ENCODE data around the gene MARCHF7.
"Not testable (repeated sequence)": the region's sequence is repeated elsewhere in the genome, so short reads cannot be mapped to it uniquely, and the experiment has no call there.

The MARCHF7 gene

DNA sequence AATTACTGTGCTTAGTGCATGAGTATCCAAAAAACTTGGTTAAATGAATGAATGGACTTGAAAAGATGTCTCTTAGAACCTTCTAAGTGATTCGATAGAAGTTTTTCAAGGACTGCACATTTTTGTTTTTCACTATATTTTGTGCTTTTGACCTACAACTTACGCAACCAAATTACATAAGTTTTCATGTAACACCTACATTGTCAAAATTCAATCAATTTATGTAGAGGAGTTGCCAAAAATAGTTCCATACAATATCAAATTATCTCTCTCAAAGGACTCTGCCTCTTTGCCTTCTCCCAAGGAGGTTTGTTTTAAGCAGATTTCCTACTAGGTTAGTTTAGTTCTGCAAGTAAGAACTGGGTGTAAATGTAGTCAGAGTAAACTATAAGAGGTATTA, 10.3 kb downstream of the MARCHF7 start:
- no peak for DNase-seq

DNA sequence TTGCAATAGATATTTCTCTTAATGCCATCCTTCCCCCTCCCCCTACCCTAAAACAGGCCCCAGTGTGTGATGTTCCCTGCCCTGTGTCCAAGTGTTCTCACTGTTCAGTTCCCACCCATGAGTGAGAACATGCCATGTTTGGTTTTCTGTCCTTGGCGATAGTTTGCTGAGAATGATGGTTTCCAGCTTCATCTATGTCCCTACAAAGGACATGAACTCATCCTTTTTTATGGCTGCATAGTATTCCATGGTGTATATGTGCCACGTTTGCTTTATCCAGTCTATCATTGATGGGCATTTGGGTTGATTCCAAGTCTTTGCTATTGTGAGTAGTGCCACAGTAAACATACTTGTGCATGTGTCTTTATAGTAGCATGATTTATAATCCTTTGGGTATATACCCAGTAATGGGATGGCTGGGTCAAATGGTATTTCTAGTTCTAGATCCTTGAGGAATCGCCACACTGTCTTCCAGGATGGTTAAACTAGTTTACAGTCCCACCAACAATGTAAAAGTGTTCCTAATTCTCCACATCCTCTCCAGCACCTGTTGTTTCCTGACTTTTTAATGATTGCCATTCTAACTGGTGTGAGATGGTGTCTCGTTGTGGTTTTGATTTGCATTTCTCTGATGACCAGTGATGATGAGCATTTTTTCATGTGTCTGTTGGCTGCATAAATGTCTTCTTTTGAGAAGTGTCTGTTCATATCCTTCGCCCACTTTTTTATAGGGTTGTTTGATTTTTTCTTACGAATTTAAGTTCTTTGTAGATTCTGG, 12.7 kb downstream of the MARCHF7 start:
- DNase-seq = not testable (repeated sequence)

DNA sequence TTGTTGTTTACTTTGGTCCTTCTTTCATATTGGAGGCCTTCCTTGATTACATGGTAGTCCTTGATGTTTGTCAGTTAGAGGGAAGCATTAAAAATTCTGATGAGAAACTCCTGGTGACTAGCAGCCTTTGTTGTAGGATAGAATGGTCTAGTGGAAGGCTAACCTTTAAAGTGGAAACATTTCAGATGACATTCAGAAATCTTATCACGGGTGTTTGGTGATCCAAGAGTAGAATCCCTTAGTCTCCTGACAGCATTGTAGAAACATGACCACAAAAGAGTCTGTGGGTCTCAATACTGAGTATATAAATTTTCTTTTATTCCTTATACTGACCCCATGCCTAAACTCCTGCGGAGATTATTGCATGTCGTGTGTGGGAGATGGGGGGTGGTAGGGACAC, 13.4 kb downstream of the MARCHF7 start:
- DNase-seq = no peak

DNA sequence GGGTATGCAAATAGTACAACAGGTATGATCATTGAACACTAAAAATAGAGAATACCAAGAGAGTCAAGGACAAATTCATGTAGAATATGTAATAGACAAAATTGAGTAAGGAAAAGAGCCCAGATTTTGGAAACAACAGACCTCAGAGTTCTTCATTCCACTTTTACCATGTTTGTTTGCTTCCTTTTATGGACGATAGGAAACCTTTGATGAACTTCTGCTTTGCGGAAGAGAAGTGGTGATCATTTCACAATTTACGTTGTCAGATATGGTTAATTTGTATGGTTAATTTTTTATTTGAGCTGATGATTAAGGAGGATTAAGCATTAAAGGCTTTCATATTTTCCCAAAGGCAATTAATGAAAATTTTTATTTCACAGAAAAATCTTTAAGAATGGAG, 16.3 kb downstream of the MARCHF7 start:
- DNase-seq = no peak

DNA sequence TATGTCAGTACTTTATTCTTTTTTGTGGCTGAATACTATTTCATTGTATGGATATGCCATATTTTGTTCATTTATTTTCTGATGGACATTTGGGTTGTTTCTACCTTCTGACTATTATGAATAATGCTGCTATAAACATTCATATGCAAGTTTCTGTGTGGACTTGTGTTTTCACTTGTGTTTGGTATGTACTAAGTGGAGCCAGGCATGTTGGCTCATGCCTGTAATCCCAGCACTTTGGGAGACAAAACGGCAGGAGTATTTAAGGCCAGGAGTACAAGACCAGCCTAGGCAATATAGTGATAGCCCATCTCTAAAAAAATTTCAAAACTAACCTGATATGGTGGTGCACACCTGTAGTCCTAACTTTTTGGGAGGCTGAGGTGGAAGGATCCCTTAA, 23.3 kb downstream of the MARCHF7 start:
- no peak for DNase-seq

DNA sequence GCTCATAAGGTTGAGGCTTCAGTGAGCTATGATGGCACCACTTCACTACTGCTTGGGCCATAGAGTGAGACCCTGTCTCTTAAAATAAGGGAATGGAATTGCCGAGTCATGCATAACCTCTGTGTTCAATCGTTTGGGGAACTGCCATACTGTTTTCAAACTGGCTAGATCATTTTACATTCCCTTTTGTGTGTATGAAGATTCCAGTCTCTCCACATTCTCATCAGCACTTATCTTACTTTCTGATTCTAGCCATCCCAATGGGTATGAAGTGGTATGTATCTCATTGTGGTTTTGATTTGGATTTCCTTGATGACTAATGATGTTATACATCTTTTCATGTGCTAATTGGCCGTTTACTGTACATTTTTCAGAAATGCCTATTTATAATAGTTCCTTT, 23.7 kb downstream of the MARCHF7 start:
- no peak for DNase-seq

DNA sequence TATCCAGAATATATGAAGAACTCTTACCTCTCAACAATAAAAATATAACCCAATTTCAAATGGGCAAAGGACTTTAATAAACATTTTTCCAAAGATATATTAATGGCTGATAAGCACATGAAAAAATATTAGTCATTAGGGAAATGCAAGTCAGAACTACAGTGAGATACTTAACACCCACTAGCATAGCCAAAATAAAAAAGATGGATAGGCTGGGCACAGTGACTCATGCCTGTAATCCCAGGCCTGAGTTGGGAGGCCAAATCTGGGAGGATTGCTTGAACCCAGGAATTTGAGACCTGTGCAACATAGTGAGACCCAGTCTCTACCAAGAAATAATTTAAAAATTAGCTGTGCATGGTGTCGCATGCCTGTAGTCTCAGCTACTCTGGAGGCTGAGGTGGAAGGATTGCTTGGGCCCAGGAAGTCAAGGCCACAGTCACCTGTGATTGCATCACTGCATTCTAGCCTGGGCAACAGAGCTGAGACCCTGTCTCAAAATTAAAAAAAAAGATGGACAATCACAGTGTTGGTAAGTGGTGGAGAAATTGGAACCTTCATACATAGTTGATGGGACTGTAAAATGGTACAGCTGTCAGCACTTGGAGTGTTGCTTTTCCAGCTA, 25.1 kb downstream of the MARCHF7 start:
- no peak for DNase-seq

DNA sequence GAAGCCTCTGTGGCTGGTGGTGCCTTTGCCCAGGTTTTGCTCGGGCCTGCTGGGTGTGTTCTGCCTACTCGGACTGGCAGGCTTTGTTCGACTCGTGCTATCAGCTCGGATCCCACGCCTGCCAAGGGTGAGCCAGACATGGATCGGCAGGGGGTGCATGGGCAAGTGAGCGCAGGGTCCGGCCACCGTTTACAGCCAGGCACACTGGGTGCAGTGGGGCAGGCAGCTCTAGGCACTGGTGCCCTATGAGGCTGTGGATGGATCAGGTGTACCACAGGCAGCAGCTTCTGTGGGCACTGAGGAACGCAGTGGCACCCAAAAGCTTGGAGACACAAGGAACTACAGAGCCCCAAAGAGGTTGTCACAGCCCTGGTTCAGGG, 25.6 kb downstream of the MARCHF7 start:
- no peak for DNase-seq

DNA sequence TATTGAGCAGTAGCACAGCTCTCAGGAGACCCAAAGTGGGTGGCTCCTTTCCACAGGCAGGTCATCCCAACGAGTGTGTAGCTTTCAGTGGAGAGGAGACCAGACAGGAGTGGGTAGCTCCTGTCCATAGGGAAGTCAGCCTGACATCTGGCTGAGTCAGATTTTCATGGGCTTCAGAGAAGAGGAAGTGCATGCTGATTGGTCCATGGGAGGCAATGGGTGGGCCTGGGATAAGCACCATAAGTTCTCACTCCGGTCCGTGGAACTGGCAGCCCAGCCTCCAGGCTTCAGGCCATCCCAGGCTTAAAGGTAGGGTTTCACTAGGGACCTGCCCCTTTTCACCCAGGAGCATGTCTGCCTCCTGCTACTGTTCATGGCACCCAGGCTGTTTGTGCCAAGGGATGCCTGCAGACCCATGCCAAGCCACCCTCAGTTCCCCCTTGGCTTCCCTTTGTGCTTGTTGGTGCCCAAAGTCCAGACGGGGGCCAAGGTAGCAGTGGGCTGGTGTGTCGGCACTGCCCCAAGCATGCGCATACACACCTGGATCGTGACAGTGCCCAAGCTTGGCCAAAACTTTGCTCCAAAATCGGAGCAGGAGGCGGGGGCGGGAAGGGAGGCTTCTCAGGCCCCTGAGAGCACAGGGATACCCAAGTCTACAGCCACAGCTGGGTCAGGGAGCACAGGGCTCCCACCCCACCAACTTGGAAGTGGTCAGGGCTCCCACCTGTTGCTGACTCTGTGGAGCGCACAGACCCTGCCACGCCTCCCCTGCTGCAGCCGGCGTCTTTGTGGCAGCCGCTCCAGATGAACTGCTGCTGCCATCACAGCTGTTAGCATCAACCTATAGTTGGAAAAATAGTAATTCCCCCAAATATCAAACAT, 26.4 kb downstream of the MARCHF7 start:
- DNase-seq = no peak

DNA sequence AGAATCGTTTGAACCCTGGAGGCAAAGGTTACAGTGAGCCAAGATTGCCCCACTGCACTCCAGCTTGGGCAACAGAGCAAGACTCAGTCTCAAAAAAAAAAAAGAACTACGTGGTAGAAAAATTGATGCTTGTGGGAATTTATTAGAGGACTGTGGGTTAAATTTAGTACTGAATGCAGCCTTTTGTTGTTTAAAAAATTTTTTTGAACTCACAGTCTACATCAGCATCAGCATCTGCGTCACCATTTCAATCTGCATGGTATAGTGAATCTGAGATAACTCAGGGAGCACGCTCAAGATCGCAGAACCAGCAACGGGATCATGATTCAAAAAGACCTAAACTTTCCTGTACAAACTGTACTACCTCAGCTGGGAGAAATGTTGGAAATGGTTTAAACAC, 30.5 kb downstream of the MARCHF7 start:
- DNase-seq = no peak

DNA sequence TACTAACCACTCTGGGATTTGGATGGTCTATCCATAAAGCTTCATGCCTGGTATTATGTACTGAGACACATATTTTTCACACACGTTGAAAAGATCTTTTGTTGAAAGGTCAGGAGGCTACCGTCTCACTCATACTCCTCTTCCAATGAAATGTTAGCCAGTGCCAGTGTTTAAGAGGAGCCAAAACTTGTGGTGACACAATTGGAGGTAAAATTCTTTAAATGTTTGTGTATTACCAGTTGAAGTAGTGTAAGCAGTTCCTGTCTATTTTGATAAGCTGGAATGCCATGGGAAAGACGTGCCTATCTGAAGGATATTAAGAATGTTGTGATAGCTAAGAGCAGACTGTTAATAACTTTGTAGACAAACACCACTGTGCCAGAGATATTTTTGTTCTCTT, 32.1 kb downstream of the MARCHF7 start:
- no peak for DNase-seq

DNA sequence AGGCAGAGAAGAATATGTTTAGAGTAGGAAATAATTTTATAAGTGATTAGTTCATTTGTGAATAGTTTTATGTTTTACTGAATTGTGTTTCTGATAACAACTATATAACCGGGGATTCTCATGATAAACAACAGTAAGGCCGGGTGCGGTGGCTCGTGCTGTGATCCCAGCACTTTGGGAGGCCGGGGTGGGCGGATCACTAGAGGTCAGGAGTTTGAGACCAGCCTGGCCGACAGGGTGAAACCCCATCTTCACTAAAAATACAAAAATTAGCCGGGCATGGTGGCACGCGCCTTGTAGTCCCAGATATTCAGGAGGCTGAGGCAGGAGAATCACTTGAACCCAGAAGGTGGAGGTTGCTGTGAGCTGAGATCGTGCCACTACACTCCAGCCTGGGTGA, 32.9 kb downstream of the MARCHF7 start:
- not testable (repeated sequence) for DNase-seq

DNA sequence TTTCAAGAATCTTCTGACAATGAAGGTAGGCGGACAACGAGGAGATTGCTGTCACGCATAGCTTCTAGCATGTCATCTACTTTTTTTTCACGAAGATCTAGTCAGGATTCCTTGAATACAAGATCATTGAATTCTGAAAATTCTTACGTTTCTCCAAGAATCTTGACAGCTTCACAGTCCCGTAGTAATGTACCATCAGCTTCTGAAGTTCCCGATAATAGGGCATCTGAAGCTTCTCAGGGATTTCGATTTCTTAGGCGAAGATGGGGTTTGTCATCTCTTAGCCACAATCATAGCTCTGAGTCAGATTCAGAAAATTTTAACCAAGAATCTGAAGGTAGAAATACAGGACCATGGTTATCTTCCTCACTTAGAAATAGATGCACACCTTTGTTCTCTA, 35.8 kb downstream of the MARCHF7 start:
- no peak for DNase-seq

DNA sequence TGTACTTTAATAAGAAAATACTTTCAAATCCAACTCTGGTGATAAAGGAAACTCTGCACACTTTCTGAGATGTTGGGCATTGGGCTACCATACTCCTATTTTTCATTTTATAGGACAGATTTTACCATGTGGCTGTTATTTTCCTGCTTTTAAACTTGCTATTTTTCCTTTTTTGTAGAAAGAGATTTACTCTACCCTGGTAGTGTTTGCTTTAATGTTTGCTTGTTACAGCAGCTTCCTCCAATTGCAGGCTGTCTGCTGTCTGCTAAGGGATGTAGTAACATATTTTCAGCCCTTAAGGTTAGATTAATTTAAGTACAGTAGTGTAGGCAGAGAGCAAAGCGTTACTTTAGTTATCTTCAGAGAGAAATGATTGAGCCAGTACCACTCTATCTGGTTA, 38.6 kb downstream of the MARCHF7 start:
- no peak for DNase-seq

DNA sequence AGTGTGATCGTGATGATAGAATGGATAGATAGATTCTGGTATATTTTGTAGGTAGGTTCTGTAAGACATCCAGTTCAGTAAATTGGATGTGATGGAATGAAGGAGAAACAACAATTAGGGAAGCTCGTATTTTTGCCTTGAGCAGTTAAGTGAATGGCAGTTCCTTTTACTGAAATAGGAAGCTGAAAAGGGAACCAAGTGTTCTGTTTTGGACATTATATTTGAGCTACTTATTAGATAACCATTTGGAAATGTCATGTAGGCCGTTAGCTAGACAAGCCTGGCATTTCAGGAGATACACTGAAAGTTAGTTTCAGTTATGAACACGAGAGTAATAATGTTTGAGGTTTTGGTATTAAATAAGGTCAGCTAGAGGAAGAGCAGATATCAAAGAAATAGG, 41.5 kb downstream of the MARCHF7 start:
- no peak for DNase-seq

DNA sequence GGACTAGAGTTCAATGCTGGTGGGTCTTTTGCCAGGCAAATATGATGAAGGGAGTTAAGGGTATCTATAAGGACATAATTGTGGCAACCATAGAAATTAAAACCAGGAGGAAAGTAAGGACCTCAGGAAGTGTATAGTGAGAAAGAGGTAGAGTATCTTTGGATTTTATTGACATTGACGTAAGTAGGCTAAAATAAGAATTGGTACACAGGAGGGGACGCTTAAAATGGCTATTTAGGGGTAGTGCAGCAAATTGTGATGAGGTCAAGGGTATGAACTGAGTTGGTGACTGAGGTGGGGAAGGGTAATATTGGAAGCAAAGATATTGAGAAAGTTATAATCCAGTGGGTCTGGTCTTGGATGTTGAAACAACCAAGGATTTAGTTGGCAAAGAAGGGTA, 42.7 kb downstream of the MARCHF7 start:
- DNase-seq = no peak

DNA sequence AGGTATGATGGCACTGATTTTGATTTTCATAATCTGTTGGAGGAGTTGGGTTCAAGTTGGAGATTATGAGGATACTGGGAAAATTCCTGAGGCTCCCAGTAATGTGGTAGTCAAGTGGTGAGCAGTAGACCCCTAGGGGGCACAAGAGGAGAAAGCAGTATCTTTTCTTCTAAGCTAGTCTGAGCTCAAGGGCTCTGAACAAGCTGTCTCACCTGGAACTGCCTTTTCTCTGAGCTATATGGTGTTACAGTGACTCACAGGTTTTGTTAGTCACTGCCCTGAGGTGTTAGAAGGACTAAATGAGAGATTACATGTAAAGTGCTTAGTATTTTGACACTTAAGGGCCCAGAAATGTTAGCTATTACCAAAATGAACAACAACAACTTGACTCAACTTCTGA, 43.5 kb downstream of the MARCHF7 start:
- no peak for DNase-seq

DNA sequence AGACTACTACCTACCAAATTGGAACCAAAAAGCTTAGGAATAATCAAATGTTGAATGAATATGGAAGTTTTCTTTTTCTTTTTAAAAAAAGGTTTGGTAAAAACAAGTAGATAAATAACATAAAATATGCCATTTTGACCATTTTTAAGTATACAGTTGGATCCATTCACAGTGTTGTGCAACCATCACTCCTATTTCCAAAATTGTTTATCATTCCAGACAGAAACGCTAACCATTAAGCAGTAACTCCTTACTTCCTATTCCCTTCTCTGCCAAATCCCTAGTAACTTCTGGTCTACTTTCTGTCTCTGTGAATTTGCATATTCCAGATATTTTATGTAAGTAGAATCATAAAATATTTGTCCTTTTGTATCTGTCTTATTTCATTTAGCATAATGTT, 45.9 kb downstream of the MARCHF7 start:
- DNase-seq = no peak

DNA sequence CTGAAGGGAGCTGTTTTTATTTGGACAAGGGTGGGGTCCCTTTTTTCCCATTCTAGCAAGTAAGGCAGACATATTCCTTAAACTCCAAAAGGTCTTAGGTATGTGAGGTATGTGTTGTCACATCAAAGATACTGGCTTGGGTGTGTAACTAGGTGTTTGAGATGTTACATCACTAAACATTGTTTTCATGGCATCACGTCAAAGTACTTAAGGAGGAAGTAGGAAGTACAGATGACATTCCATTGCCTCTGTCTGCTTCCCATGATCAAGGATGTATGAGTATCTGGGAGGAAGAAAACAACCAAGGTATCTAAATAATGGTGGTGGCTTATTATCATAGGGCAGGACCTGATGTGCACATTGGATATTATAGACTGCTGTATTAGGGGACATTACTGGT, 46.4 kb downstream of the MARCHF7 start:
- no peak for DNase-seq

DNA sequence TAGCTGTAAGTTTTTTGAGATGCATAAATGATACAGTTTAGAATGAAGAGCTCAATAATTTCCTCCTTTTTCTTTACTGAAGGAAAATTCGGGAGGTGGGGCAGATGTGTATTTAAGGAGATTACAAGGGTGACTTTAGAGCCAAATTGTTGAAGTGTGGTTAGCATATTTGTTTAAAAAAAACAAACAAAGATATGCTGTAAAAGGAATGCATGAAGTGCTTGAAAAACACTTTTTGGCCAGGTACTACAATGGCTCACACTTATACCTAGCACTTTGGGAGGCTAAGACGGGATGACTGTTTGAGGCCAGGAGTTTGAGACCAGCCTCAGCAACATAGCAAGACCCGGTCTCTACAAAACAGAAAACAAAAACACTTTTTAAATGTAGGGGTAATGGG, 47.3 kb downstream of the MARCHF7 start:
- no peak for DNase-seq

DNA sequence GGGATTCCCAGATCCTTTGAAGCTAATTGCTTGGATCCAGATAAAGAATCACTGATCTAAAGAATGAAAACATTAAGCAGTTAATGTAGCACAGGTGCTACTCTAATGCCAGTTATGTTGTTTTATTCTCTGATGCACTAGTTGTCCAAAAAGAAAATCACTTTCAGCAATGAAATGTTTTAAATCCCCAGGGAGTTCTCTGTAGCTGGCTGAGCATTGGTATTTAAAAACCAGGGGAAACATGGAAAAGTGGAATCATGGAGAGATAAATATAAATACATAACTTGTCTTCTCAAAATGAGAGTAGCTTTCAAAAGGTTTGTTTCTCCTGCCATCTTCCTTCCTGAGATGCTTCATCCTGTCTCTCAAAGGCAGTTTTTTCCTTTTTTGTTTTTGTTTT, 48.0 kb downstream of the MARCHF7 start:
- DNase-seq = no peak

DNA sequence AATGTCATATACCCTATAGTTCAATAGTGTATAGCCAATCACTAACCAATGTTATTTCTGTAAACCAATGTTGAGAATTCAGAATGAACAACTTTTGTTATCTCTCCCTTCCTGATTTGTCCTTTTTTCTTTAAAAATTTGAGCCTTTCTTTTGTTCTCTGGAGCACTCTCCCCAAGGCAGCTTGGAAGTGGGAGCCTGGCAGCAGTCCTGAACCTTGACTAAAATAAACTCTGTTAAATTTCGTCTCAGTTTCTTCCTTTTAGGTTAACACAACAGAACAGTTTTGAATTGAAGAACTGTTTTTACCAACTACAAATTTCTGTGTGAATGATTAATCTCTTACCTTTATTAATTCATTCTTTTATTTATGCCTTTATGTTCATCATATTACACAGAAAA, 49.8 kb downstream of the MARCHF7 start:
- DNase-seq = no peak

All from NCI-H2171 (cell line).